ENCODE measurements around the gene SLN.

SLN gene

DNA sequence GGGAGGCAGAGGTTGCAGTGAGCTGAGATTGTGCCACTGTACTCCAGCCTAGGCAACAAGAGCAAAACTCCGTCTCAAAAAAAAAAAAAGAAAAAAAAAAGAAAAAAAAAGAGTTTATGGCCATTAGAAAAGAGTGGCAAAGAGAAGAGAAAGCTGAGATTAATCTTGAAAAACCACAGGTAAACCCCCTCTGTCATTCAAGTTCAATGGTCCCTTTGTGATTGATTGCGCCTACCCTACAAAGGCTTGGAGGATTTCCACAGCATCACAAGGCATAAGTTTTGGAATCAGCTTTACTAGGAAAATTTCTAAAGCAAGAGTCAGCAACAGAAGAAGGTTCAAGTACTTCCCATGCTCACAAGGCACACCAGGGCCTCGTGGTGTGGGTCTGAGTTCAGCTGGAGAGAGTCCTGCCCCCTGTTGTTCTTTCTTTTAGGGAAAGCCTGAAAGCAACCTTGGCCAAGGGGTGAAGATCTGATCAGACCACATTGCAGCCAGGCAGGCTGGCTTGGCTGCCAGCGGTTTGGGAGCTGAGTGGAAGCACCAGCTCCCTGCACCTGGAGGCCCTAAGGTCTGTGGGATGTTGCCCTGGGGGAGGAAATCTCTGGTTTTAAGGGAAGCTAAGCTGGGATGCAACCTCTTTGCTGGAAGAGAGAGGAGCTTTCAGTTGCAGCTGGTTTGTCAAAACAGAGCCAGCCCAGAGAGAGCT, 41.8 kb downstream of the SLN start:
- Histone ChIP-seq H3K9me3 (ENCODE audit: control insufficient read depth, low read length) (no peaks in the 10 kb centered on the region), H3K4me3 (ENCODE audit: insufficient read depth, low read depth, low read length) (no peak overlapping the region), H3K27ac (ENCODE audit: insufficient read depth, low read depth, low read length, poor library complexity, severe bottlenecking) (no peak overlapping the region), H3K36me3 (ENCODE audit: control insufficient read depth, insufficient read depth, low read length) (no peaks in the 10 kb centered on the region), H3K4me1 (ENCODE audit: control insufficient read depth, insufficient read depth, low read length) (peaks cover 7% of the 10 kb centered on the region), H3K27me3 (ENCODE audit: control insufficient read depth, insufficient read depth, low read length, poor library complexity, severe bottlenecking) (no peaks in the 10 kb centered on the region)
- WGBS, 2 experiments: 77 to 81% methylated on average over 4 of the region's 4 CpGs

DNA sequence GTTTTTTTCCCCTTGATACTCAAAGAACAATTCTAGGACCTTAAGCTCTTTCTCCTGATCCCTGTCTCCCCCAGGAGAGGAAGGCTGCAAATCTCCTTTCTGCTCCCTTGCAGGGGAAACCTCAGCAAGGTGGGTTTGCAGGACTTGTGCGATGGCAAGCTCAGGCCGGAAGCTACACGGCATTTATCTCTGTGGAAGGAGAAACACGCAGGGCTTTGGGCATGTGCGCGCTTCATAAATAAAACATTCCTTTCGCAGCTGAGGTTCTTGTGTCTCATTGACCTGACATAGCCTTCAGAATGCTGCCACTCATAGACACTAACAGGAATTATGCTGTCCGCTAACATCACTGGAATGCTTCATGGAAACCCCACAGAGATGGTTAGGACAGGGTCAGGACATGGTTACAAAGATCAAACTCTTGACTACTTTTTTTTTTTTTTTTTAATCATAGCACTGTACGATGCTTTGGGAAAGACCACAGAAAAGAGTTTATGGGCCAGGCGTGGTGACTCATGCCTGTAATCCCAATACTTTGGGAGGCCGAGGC, 42.6 kb downstream of the SLN start:
- Histone ChIP-seq H3K9me3 (ENCODE audit: control insufficient read depth, low read length) (no peaks in the 10 kb centered on the region), H3K36me3 (ENCODE audit: control insufficient read depth, insufficient read depth, low read length) (no peaks in the 10 kb centered on the region), H3K27me3 (ENCODE audit: control insufficient read depth, insufficient read depth, low read length, poor library complexity, severe bottlenecking) (no peaks in the 10 kb centered on the region), H3K4me1 (ENCODE audit: control insufficient read depth, insufficient read depth, low read length) (peaks cover 7% of the 10 kb centered on the region), H3K4me3 (ENCODE audit: insufficient read depth, low read depth, low read length) (no peak overlapping the region), H3K27ac (ENCODE audit: insufficient read depth, low read depth, low read length, poor library complexity, severe bottlenecking) (peak overlapping the region; percentile 26)
- WGBS, 2 experiments: 90% methylated on average over 11 of the region's 11 CpGs

DNA sequence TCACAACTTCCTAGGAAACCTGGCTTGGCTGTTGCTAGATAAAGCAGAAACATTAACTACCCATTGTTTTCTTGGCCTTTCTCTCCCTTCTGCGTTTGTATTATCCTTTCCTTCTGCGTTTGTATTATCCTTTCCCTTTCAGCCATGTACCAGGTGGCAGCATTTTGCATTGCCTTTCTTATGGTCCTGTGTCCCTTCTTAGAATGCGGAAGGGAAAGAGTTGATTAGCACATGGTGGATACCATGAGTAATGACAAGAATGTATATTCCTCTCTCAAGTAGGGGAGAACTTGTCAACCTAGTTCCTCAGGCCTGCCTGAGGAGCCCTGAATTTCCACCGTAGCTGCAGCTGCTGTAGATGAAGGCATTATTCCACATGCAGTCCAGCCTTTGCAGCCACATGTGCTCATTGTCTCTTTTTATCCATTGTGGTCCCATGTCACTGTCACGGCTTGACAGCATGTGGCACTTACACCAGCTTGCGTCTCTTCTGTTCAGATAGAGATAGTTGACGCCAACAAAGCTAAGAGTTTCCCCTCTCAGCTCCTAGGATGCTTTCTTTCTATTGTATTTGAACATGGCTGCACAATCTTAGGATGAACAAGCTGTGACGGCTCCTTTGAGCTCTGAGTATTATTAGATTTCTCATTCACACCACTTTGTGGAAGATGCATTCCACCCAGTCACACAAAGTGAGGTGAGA, 44.8 kb downstream of the SLN start:
- Histone ChIP-seq H3K4me3 (ENCODE audit: insufficient read depth, low read depth, low read length) (no peak overlapping the region), H3K27ac (ENCODE audit: insufficient read depth, low read depth, low read length, poor library complexity, severe bottlenecking) (no peak overlapping the region), H3K9me3 (ENCODE audit: control insufficient read depth, low read length) (no peaks in the 10 kb centered on the region), H3K36me3 (ENCODE audit: control insufficient read depth, insufficient read depth, low read length) (no peaks in the 10 kb centered on the region), H3K27me3 (ENCODE audit: control insufficient read depth, insufficient read depth, low read length, poor library complexity, severe bottlenecking) (no peaks in the 10 kb centered on the region), H3K4me1 (ENCODE audit: control insufficient read depth, insufficient read depth, low read length) (peaks cover 7% of the 10 kb centered on the region)
- 62 to 72% methylated on average over 7 to 8 of the region's 8 CpGs for WGBS, 2 experiments

DNA sequence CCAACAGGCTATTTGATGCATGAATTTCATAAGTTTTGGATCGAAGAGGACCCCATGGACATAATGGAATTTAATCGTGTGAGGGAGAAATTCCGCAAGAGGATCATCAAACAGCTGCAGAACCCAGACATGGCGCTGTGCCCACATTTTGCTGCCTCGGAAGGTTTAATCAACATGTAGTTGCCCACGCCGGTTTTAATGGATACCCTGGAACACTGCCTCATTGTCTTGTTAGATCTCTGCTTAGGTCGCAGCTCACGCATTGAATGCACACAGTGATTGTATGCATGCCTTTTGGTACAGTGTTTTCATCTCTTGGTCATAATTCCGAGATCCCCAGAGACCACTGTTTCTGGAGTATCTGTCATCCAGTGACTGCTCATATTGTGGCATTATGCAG, 46.8 kb downstream of the SLN start:
- Histone ChIP-seq H3K9me3 (ENCODE audit: control insufficient read depth, low read length) (no peaks in the 10 kb centered on the region), H3K36me3 (ENCODE audit: control insufficient read depth, insufficient read depth, low read length) (no peaks in the 10 kb centered on the region), H3K27me3 (ENCODE audit: control insufficient read depth, insufficient read depth, low read length, poor library complexity, severe bottlenecking) (no peaks in the 10 kb centered on the region), H3K27ac (ENCODE audit: insufficient read depth, low read depth, low read length, poor library complexity, severe bottlenecking) (no peak overlapping the region), H3K4me1 (ENCODE audit: control insufficient read depth, insufficient read depth, low read length) (peaks cover 7% of the 10 kb centered on the region), H3K4me3 (ENCODE audit: insufficient read depth, low read depth, low read length) (no peak overlapping the region)
- WGBS, 2 experiments: 93 to 94% methylated on average over 10 of the region's 10 CpGs

DNA sequence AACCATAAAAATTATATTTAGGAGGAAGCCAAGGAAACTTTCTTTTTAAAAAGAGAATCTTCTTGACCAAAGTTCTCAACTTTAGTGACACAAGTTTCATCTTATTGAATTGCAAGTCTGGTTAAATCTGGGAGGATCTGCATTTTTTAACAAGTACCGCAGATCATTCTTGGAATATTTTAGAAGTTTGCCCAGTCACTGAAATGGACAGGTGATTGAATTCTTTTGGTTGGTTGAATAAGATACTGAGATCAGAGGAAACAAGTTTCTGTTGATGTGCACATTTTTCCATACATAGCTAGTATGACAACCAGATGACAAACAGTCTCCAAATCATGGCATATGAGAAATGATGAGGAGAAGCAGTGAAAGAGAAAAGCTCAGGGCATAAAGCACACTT, 50.2 kb downstream of the SLN start:
- no peak overlapping the region for H3K27ac ChIP-seq (ENCODE audit: insufficient read depth, low read depth, low read length, poor library complexity, severe bottlenecking)
- H3K9me3 ChIP-seq (ENCODE audit: control insufficient read depth, low read length): no peaks in the 10 kb centered on the region
- H3K27me3 ChIP-seq (ENCODE audit: control insufficient read depth, insufficient read depth, low read length, poor library complexity, severe bottlenecking): no peaks in the 10 kb centered on the region
- no peak overlapping the region for H3K4me3 ChIP-seq (ENCODE audit: insufficient read depth, low read depth, low read length)
- WGBS, 2 experiments: 97 to 100% methylated on average over 1 of the region's 1 CpG
- no peaks in the 10 kb centered on the region for H3K4me1 ChIP-seq (ENCODE audit: control insufficient read depth, insufficient read depth, low read length)
- no peaks in the 10 kb centered on the region for H3K36me3 ChIP-seq (ENCODE audit: control insufficient read depth, insufficient read depth, low read length)

DNA sequence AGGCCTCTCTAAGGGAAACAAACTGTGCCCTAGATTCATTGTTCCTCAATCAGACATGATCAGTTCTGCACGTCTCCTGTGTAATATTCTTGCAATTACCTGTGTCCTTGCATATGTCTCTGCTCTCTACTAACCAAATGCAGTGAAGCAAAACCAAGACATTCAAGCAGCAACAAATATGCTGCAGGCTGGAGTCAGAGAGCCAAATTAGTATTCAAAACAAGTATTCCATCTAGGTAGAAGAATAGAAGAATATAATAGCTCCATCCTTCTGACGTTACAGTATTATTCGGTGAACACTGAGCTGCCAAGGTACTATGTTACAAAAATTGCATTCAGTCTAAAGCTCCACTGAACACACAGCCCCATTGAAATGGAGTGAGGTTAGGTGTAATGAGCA, 51.8 kb downstream of the SLN start:
- no peak overlapping the region for H3K27ac ChIP-seq (ENCODE audit: insufficient read depth, low read depth, low read length, poor library complexity, severe bottlenecking)
- H3K9me3 ChIP-seq (ENCODE audit: control insufficient read depth, low read length): no peaks in the 10 kb centered on the region
- 91 to 99% methylated on average over 3 of the region's 3 CpGs for WGBS, 2 experiments
- no peaks in the 10 kb centered on the region for H3K36me3 ChIP-seq (ENCODE audit: control insufficient read depth, insufficient read depth, low read length)
- no peak overlapping the region for H3K4me3 ChIP-seq (ENCODE audit: insufficient read depth, low read depth, low read length)
- no peaks in the 10 kb centered on the region for H3K27me3 ChIP-seq (ENCODE audit: control insufficient read depth, insufficient read depth, low read length, poor library complexity, severe bottlenecking)
- H3K4me1 ChIP-seq (ENCODE audit: control insufficient read depth, insufficient read depth, low read length): no peaks in the 10 kb centered on the region

DNA sequence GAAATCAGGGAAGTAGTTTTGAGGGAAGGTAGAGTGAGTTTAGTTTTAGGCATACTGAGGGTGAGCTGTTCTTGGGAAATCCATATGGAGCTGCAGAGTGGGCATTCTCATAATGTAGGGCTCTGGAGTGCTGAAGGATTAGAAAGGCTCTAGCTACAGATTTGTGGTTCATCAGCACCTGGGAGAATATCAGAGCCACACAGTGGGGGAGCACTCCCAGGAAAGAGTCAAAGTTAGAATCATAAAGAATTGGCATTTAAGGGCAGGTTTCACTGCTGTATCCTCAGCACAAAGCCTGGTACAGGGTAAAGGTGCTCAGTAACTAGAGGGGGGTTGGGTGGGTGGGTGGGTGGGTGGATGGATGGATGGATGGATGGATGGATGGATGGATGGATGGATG, 52.5 kb downstream of the SLN start:
- H3K27ac ChIP-seq (ENCODE audit: insufficient read depth, low read depth, low read length, poor library complexity, severe bottlenecking): no peak overlapping the region
- no peaks in the 10 kb centered on the region for H3K9me3 ChIP-seq (ENCODE audit: control insufficient read depth, low read length)
- H3K4me1 ChIP-seq (ENCODE audit: control insufficient read depth, insufficient read depth, low read length): no peaks in the 10 kb centered on the region
- no peaks in the 10 kb centered on the region for H3K27me3 ChIP-seq (ENCODE audit: control insufficient read depth, insufficient read depth, low read length, poor library complexity, severe bottlenecking)
- no peaks in the 10 kb centered on the region for H3K36me3 ChIP-seq (ENCODE audit: control insufficient read depth, insufficient read depth, low read length)
- H3K4me3 ChIP-seq (ENCODE audit: insufficient read depth, low read depth, low read length): no peak overlapping the region

Measured in ectodermal cell (in vitro differentiated cells).